Measurements from ENCODE around the gene ACACA.

Gene ACACA

DNA sequence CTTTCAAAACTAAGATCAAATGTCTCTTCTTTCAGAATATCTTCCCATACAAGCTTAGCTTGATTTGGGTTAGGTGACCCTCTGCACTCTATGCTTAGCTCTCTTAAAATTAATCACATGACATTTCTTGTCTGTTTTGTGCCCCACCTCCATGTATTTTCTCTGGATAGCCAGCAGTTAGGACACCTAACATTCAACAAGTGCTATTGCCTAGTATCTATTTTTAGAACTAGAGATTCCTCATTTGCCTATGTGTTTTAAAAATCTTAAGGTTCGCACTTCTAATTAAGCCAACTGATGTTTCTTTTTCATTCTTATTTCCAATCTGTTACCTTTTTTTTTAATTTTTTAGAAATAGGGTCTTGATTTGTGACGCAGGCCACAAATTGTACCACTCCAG is 160.6 kb downstream of the ACACA start:
- Histone ChIP-seq H3K27me3 (ENCODE audit: control insufficient read depth, insufficient read depth, low read length) (no peaks in the 10 kb centered on the region), H3K9me3 (ENCODE audit: control insufficient read depth, low read depth, low read length) (no peaks in the 10 kb centered on the region), H3K4me3 (ENCODE audit: low read length) (no peak overlapping the region), H3K36me3 (ENCODE audit: control insufficient read depth, low read depth, low read length) (peaks cover 86% of the 10 kb centered on the region), H3K9ac (ENCODE audit: low read length) (no peak overlapping the region), H3K4me1 (ENCODE audit: control insufficient read depth, low read depth, low read length) (no peaks in the 10 kb centered on the region), H3K27ac (ENCODE audit: low read length) (no peak overlapping the region)

DNA sequence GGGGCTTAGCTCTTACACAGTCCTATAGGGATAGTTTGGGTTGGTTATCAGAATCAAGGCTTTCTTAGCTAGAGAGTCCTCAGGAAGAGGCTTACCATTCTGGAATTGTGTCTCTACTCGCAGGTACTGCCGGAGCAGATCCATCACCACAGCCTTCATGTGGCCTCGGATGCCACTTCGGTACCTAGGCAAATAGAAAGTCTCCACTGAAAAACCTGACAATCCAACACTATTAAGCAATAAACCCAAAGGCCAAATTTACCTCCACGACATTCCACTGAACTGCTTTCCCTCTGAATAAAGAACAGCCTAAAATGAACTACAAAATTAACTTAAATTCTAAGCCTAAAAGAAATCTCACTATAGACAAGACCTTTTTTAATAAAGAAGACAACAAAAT is 166.3 kb downstream of the ACACA start:
- Histone ChIP-seq H3K9me3 (ENCODE audit: control insufficient read depth, low read depth, low read length) (no peaks in the 10 kb centered on the region), H3K4me1 (ENCODE audit: control insufficient read depth, low read depth, low read length) (no peaks in the 10 kb centered on the region), H3K36me3 (ENCODE audit: control insufficient read depth, low read depth, low read length) (peaks cover 75% of the 10 kb centered on the region), H3K9ac (ENCODE audit: low read length) (no peak overlapping the region), H3K27me3 (ENCODE audit: control insufficient read depth, insufficient read depth, low read length) (no peaks in the 10 kb centered on the region), H3K4me3 (ENCODE audit: low read length) (no peak overlapping the region), H3K27ac (ENCODE audit: low read length) (no peak overlapping the region)

DNA sequence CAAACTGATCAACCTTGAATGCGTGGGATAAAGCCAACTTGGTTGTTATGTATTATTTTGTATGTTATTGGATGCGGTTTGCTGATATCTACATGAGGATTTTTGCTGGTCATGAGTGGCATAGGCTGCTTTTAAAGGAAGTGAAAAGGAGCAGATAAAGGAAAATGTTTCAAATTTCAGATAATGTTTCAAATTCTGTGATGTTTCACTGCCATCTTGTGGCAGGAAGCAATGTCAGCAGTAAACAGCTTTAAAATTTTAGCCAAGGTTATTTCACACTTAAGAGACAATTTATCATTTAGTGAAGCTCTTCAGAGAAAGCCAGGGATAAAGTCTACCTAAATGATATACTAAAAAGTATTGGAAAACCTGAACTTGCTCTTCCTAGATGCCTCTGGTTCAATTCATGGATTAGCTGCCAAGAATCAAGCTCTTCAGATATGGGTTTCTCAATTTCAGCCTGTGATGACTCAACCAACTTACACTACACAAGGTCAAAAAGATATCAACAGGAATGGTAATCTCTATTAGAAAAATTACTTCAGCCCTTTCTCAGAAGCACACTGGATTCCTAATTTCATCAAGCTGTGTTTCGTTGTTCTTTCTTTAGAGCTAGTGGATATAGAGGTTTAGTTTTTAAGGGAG is 166.8 kb downstream of the ACACA start:
- H3K9ac ChIP-seq (ENCODE audit: low read length) = no peak overlapping the region
- H3K36me3 ChIP-seq (ENCODE audit: control insufficient read depth, low read depth, low read length) = peaks cover 74% of the 10 kb centered on the region
- H3K4me1 ChIP-seq (ENCODE audit: control insufficient read depth, low read depth, low read length) = no peaks in the 10 kb centered on the region
- H3K4me3 ChIP-seq (ENCODE audit: low read length) = no peak overlapping the region
- no peaks in the 10 kb centered on the region for H3K9me3 ChIP-seq (ENCODE audit: control insufficient read depth, low read depth, low read length)
- H3K27ac ChIP-seq (ENCODE audit: low read length) = no peak overlapping the region
- no peaks in the 10 kb centered on the region for H3K27me3 ChIP-seq (ENCODE audit: control insufficient read depth, insufficient read depth, low read length)

DNA sequence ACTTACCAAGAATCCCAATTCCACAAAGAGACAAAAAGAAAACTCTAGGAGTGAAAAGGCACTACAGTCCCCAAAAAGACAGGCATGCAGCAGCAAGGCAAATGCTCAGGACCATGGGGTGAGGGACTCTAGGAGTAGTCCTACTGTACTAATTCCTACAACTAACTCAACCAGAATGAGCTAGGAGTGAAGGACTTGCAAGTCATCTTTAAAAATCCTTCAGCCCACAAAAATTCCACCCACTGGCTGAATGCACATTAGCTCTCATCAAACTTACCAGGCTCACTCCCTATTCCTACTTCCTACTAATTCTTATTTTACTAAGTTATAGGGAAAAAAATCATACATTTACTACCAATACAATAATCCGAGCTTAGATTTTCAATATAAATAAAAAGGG is 172.5 kb downstream of the ACACA start:
- Histone ChIP-seq H3K4me1 (ENCODE audit: control insufficient read depth, low read depth, low read length) (no peaks in the 10 kb centered on the region), H3K27me3 (ENCODE audit: control insufficient read depth, insufficient read depth, low read length) (no peaks in the 10 kb centered on the region), H3K9ac (ENCODE audit: low read length) (no peak overlapping the region), H3K9me3 (ENCODE audit: control insufficient read depth, low read depth, low read length) (no peaks in the 10 kb centered on the region), H3K36me3 (ENCODE audit: control insufficient read depth, low read depth, low read length) (peaks cover 57% of the 10 kb centered on the region), H3K27ac (ENCODE audit: low read length) (no peak overlapping the region), H3K4me3 (ENCODE audit: low read length) (no peak overlapping the region)

DNA sequence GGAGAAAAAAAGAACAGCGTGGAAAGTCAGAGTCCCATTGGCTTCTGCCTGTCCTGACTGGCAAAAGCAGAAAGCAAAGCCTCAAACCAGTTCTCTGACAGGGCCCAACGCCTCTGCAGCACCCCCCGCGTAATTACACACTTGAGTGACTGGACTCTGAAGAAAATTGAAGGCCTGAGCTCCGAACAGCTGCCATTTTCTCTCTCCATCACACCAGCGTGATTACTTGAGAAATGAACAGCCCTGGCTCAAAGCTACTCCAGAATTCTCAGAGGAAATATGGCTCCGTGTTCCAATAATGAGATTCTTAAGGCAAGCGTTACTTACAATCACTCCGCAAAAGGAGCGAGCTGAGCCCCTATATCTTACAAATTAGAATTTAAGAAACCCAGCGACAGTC is 173.6 kb downstream of the ACACA start:
- Histone ChIP-seq H3K36me3 (ENCODE audit: control insufficient read depth, low read depth, low read length) (peaks cover 50% of the 10 kb centered on the region), H3K4me1 (ENCODE audit: control insufficient read depth, low read depth, low read length) (no peaks in the 10 kb centered on the region), H3K27me3 (ENCODE audit: control insufficient read depth, insufficient read depth, low read length) (no peaks in the 10 kb centered on the region), H3K9me3 (ENCODE audit: control insufficient read depth, low read depth, low read length) (no peaks in the 10 kb centered on the region), H3K4me3 (ENCODE audit: low read length) (no peak overlapping the region), H3K9ac (ENCODE audit: low read length) (no peak overlapping the region), H3K27ac (ENCODE audit: low read length) (no peak overlapping the region)

DNA sequence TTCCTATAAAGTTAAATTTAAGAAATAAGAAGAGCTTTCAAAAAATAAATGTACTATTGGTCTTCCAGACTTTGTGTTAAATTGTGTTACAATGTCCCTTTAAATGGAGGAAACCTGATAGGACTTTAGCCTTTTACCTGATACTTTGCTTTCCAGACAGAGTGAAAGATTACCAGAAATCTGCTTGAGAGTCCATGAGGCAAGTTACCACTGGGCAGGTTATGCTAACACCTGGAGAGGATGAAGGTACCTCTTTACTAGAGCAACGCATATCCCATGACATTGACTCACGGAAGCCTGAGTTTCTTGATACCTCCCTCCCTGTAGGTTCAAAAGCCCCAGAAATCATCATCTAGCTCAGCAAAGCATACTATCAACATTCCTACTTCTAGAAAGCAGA is 174.7 kb downstream of the ACACA start:
- Histone ChIP-seq H3K27me3 (ENCODE audit: control insufficient read depth, insufficient read depth, low read length) (no peaks in the 10 kb centered on the region), H3K27ac (ENCODE audit: low read length) (no peak overlapping the region), H3K9ac (ENCODE audit: low read length) (no peak overlapping the region), H3K9me3 (ENCODE audit: control insufficient read depth, low read depth, low read length) (no peaks in the 10 kb centered on the region), H3K36me3 (ENCODE audit: control insufficient read depth, low read depth, low read length) (peaks cover 41% of the 10 kb centered on the region), H3K4me1 (ENCODE audit: control insufficient read depth, low read depth, low read length) (no peaks in the 10 kb centered on the region), H3K4me3 (ENCODE audit: low read length) (no peak overlapping the region)

DNA sequence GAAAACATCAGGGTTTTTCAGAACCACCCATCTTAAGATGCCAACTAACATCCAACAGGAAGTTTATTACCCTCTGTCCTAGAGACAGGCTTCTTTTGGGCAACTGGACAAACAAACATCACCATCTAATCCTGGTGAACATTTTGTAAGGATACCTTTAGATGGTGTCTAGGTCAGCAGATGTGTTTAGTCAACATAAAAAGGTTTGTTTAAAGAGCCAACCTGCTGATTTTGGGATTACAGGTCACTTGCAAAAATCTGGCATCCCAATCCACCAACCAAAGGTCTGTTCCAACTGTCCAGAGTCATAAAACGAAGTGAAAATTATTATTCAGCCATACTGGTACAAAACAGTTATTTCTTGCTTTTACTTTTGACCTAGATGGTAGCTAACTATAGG is 176.0 kb downstream of the ACACA start:
- Histone ChIP-seq H3K9me3 (ENCODE audit: control insufficient read depth, low read depth, low read length) (no peaks in the 10 kb centered on the region), H3K4me3 (ENCODE audit: low read length) (no peak overlapping the region), H3K36me3 (ENCODE audit: control insufficient read depth, low read depth, low read length) (peaks cover 37% of the 10 kb centered on the region), H3K9ac (ENCODE audit: low read length) (no peak overlapping the region), H3K27me3 (ENCODE audit: control insufficient read depth, insufficient read depth, low read length) (no peaks in the 10 kb centered on the region), H3K27ac (ENCODE audit: low read length) (no peak overlapping the region), H3K4me1 (ENCODE audit: control insufficient read depth, low read depth, low read length) (peaks cover 11% of the 10 kb centered on the region)

DNA sequence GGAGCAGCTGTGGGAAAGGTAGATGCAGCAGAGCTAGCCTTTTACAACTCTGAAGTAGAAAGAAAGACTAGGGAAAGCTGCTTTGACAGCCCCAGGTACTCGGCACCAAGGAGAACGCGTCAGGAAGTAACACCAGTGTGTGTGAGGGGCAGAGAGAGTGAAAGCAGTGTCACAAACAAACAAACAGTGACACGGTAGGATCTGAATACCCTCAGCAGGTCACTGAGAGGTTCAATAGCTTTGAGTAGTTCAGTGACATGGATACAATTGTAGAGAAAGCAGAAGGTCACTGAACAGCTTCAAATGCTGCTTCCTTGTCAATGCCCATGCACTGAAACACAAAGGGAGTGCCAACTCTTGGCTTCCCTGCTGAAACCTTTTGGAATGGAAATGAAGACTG is 181.2 kb downstream of the ACACA start:
- H3K4me3 ChIP-seq (ENCODE audit: low read length) = peak overlapping the region; percentile 31
- no peaks in the 10 kb centered on the region for H3K9me3 ChIP-seq (ENCODE audit: control insufficient read depth, low read depth, low read length)
- peak overlapping the region; percentile 45 for H3K9ac ChIP-seq (ENCODE audit: low read length)
- peaks cover 23% of the 10 kb centered on the region for H3K4me1 ChIP-seq (ENCODE audit: control insufficient read depth, low read depth, low read length)
- peak overlapping the region; percentile 66 for H3K27ac ChIP-seq (ENCODE audit: low read length)
- H3K36me3 ChIP-seq (ENCODE audit: control insufficient read depth, low read depth, low read length) = peaks cover 37% of the 10 kb centered on the region
- H3K27me3 ChIP-seq (ENCODE audit: control insufficient read depth, insufficient read depth, low read length) = no peaks in the 10 kb centered on the region

DNA sequence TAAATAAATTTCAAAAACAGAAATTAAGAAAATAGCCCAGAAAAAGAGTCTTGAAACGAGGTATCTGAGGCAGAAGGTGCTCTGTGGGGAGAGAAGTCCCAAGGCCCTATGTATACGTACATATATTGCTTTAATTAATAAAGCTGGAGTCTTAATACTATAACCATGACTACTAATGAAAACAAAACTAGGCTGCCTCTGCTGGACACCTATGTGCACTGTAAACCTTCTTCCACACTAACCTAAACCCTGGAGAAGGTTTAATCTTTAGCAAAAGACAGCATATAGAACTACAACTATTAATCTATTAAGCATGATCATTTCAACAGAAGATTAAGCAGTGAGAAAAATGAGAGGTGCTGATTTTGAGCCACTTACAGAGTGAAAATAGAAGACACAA is 184.8 kb downstream of the ACACA start:
- H3K9me3 ChIP-seq (ENCODE audit: control insufficient read depth, low read depth, low read length) = no peaks in the 10 kb centered on the region
- H3K27me3 ChIP-seq (ENCODE audit: control insufficient read depth, insufficient read depth, low read length) = no peaks in the 10 kb centered on the region
- no peak overlapping the region for H3K4me3 ChIP-seq (ENCODE audit: low read length)
- no peak overlapping the region for H3K27ac ChIP-seq (ENCODE audit: low read length)
- peaks cover 34% of the 10 kb centered on the region for H3K4me1 ChIP-seq (ENCODE audit: control insufficient read depth, low read depth, low read length)
- H3K36me3 ChIP-seq (ENCODE audit: control insufficient read depth, low read depth, low read length) = peaks cover 42% of the 10 kb centered on the region
- H3K9ac ChIP-seq (ENCODE audit: low read length) = no peak overlapping the region

DNA sequence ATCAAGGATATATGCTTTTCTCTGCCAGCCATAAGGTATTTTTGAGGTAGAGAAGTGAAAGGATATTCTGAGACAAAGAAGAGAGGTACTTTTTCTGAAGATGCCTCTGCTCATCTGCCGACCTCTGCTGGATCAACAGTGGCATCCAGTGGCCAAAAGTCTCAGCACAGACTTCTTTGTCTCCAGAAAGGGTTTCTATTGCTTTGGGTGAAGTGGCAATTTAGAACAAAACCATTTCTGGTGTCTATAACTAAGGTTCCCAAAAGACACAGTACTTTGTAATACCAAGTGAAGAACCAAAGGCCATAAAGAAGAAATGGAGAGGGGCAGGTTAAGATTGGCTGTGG is 186.1 kb downstream of the ACACA start:
- no peak overlapping the region for H3K4me3 ChIP-seq (ENCODE audit: low read length)
- H3K27ac ChIP-seq (ENCODE audit: low read length) = peak overlapping the region; percentile 67
- peaks cover 44% of the 10 kb centered on the region for H3K36me3 ChIP-seq (ENCODE audit: control insufficient read depth, low read depth, low read length)
- peaks cover 22% of the 10 kb centered on the region for H3K4me1 ChIP-seq (ENCODE audit: control insufficient read depth, low read depth, low read length)
- H3K9me3 ChIP-seq (ENCODE audit: control insufficient read depth, low read depth, low read length) = no peaks in the 10 kb centered on the region
- no peaks in the 10 kb centered on the region for H3K27me3 ChIP-seq (ENCODE audit: control insufficient read depth, insufficient read depth, low read length)
- H3K9ac ChIP-seq (ENCODE audit: low read length) = peak overlapping the region; percentile 38

DNA sequence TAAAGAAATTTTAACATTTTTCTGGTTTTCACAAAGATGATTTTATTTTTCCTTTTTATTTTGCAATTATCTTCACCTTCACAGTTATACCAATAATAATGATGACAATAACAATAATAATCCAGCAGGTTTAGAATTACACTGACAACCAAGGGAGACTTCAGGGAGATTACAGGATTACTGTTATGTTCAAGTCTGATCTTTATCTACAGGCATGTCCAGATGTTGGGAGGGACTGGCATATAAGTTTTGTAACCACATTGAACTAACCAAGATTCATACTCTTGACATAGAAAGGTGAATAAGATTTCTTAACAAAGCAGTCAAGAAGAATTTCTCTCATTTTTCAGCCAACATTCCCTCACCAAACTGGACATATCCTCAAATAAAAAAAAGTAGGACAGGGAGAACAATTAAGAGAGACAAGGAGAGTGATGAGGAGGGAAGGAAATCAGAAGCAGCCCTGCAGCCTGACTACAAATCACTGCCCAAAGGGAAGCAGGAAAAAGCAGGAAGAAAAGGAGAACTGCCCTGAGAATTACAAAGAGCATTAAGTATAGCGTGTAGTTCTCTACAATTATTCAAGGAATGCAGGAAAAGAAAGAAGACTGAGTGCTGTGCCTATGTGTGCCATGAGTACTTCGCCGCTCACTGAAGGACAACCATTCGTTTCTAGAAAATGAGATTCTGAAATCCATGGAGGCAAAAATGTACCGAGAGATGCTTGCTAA is 186.6 kb downstream of the ACACA start:
- no peak overlapping the region for H3K4me3 ChIP-seq (ENCODE audit: low read length)
- H3K4me1 ChIP-seq (ENCODE audit: control insufficient read depth, low read depth, low read length) = peaks cover 17% of the 10 kb centered on the region
- peak overlapping the region; percentile 38 for H3K9ac ChIP-seq (ENCODE audit: low read length)
- H3K36me3 ChIP-seq (ENCODE audit: control insufficient read depth, low read depth, low read length) = peaks cover 44% of the 10 kb centered on the region
- no peaks in the 10 kb centered on the region for H3K9me3 ChIP-seq (ENCODE audit: control insufficient read depth, low read depth, low read length)
- peak overlapping the region; percentile 67 for H3K27ac ChIP-seq (ENCODE audit: low read length)
- H3K27me3 ChIP-seq (ENCODE audit: control insufficient read depth, insufficient read depth, low read length) = no peaks in the 10 kb centered on the region

DNA sequence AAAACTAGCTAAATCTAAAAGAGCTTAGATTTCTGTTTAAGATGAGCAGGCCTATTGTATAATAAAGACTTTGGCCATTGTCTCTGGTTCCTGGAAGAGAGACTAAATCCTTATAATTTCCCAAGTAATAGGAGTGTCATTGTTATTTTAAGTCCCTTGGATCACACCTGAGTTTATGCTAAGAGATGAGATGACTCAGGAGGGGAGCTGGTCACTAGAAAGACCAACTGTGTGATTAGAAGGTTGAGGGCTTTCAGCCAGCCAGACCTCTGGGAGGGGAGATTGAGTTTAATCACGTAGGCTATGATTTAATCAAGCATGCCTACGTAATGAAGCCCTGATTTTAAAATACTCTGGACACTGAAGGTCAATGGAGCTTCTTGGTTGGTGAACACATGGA is 187.8 kb downstream of the ACACA start:
- peaks cover 40% of the 10 kb centered on the region for H3K36me3 ChIP-seq (ENCODE audit: control insufficient read depth, low read depth, low read length)
- no peak overlapping the region for H3K9ac ChIP-seq (ENCODE audit: low read length)
- no peaks in the 10 kb centered on the region for H3K27me3 ChIP-seq (ENCODE audit: control insufficient read depth, insufficient read depth, low read length)
- peak overlapping the region; percentile 27 for H3K27ac ChIP-seq (ENCODE audit: low read length)
- H3K9me3 ChIP-seq (ENCODE audit: control insufficient read depth, low read depth, low read length) = no peaks in the 10 kb centered on the region
- peaks cover 24% of the 10 kb centered on the region for H3K4me1 ChIP-seq (ENCODE audit: control insufficient read depth, low read depth, low read length)
- no peak overlapping the region for H3K4me3 ChIP-seq (ENCODE audit: low read length)
